Lower leg skin (tissue), 4 donors: Measurements from ENCODE around the gene COL17A1. TPM values are rescaled to one million over a fixed set of nuclear protein-coding genes. Genes with fewer than 3 reads are reported as not detected.

Source experiments
- DNase-seq, 2 donors: peaks; one replicate each; pipeline ENCODE4 v3.0.0-alpha.2; 2019; ENCODE audit warnings: low spot score in 2 of 2
- H3K4me3 ChIP-seq: fragments of 200-600 bp; sonication (generic); 2 replicates; pipeline ENCODE4 v1.5.1; 2017; ENCODE audit warnings: mild to moderate bottlenecking, low read depth; ENCODE audit not compliant: poor library complexity, severe bottlenecking
- POLR2A ChIP-seq, 2 donors: fragments of 450-650 bp; IDR thresholded peaks; one replicate each; pipeline ENCODE4 v1.6.1; 2016 to 2017; ENCODE audit warnings: antibody characterized with exemption in 2 of 2, mild to moderate bottlenecking in 1 of 2, moderate library complexity in 1 of 2
- WGBS, 2 donors: methylation state at CpG; one replicate each; pipeline ENCODE4 v1.1.5; 2018; 5-methylcytosine and 5-hydroxymethylcytosine counted together
- intact Hi-C: fragments of 100-400 bp; cut with DNase I; formaldehyde crosslinking; loops from one replicate; pipeline ENCODE4 v1.15.0; 2023; ENCODE audit warnings: low total_unique reads
- total RNA-seq, 4 donors: library from RNA; depleted of rRNA; stranded (reverse); fragments of >200 nt; gene quantifications; one replicate each; pipeline ENCODE4 v1.1.0, GENCODE V29; 2016
- TF ChIP-seq, protein P1 (sequence below), 3 donors: fragments of 450-650 bp; IDR thresholded peaks; one replicate each; pipeline ENCODE4 v1.5.1; 2016; ENCODE audit warnings: antibody characterized with exemption in 3 of 3, mild to moderate bottlenecking in 3 of 3, moderate library complexity in 2 of 3

The COL17A1 gene
- total RNA-seq, 4 donors from 2014 or later, result 653 to 1,410 (median 857) TPM

GRCh38 chr10:104038537-104038936, 47.1 kb downstream of the COL17A1 start:
- TF ChIP-seq POLR2A (IDR thresholded peaks at IDR 0.05), result no peak
- TF ChIP-seq, protein P1, sequence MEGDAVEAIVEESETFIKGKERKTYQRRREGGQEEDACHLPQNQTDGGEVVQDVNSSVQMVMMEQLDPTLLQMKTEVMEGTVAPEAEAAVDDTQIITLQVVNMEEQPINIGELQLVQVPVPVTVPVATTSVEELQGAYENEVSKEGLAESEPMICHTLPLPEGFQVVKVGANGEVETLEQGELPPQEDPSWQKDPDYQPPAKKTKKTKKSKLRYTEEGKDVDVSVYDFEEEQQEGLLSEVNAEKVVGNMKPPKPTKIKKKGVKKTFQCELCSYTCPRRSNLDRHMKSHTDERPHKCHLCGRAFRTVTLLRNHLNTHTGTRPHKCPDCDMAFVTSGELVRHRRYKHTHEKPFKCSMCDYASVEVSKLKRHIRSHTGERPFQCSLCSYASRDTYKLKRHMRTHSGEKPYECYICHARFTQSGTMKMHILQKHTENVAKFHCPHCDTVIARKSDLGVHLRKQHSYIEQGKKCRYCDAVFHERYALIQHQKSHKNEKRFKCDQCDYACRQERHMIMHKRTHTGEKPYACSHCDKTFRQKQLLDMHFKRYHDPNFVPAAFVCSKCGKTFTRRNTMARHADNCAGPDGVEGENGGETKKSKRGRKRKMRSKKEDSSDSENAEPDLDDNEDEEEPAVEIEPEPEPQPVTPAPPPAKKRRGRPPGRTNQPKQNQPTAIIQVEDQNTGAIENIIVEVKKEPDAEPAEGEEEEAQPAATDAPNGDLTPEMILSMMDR (IDR thresholded peaks at IDR 0.05), result no peak
- DNase-seq, result no peak
- H3K4me3 ChIP-seq, result no peak overlapping the region
- WGBS, 2 donors, result 83 to 88% methylated on average over 8 of the region's 8 CpGs
- intact Hi-C loops, result no loop called here

DNA sequence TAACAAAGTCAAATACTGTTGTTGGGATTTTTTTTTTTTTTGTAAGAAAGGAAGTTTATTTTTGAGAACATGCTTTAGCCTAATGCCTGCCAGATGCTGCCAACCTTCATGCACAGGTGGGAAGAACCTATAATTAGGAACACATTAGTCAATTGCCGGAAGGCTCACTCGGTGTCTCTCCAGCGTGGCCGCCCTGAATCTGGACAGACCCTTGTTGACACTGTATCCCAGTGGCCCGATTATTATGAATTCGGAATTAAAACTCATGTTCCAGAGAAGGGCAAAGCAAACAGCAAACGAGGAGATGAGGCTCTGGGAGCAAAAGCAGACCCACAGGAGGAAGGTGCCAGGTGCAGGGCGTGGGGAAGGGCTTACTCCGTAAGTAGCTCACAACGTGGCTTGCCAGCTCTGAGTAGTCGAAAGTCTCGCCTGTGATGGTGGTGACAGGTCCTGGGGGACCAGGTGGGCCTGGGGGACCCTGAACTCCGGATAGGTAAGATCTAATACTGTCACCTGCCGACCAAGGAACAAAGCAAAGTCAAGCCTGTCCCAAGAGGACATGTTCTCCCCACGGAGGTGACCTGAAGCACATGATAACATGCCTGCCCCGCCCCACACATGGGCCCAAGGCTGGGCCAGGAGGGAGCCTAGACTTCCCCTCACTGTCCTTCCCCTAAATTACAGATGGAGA, 48.3 kb downstream of the COL17A1 start:
- intact Hi-C loops, result no loop called here
- 68 to 70% methylated on average over 16 of the region's 16 CpGs for whole genome bisulfite sequencing, 2 donors
- no peak overlapping the region for H3K4me3 ChIP-seq
- no peak for TF ChIP-seq POLR2A (IDR thresholded peaks at IDR 0.05)
- TF ChIP-seq, protein P1 (IDR thresholded peaks at IDR 0.05), result no peak
- no peak for DNase-seq

- TF ChIP-seq, protein P1 (IDR thresholded peaks at IDR 0.05), result no peak
- no peak for TF ChIP-seq POLR2A (IDR thresholded peaks at IDR 0.05)
- intact Hi-C loops, result no loop called here
- no peak for DNase-seq
- no peak overlapping the region for H3K4me3 ChIP-seq
- 66 to 74% methylated on average over 18 to 21 of the region's 21 CpGs for WGBS, 2 donors
Observed at GRCh38 chr10:104036518-104037260, 49.0 kb downstream of the COL17A1 start.

GRCh38 chr10:104036069-104036384, 49.7 kb downstream of the COL17A1 start:
- WGBS, 2 donors, result 43 to 46% methylated on average over 3 of the region's 3 CpGs
- no peak for TF ChIP-seq POLR2A (IDR thresholded peaks at IDR 0.05)
- TF ChIP-seq, protein P1 (IDR thresholded peaks at IDR 0.05), result no peak
- no peak for DNase-seq
- H3K4me3 ChIP-seq, result no peak overlapping the region
- intact Hi-C loops, result no loop called here

- 81% methylated on average over 18 of the region's 18 CpGs for WGBS, 2 donors
- no peak overlapping the region for H3K4me3 ChIP-seq
- TF ChIP-seq, protein P1 (IDR thresholded peaks at IDR 0.05), result no peak
- TF ChIP-seq POLR2A (IDR thresholded peaks at IDR 0.05), result no peak
- intact Hi-C loops, result no loop called here
- DNase-seq, result no peak
Observed at GRCh38 chr10:104035194-104036068, 50.2 kb downstream of the COL17A1 start.
